Psoas muscle (tissue), 8 donors: ENCODE measurements around the gene SHROOM3. TPM values are rescaled to one million over a fixed set of nuclear protein-coding genes. Genes with fewer than 3 reads are reported as not detected.

Source experiments
- ATAC-seq, 4 donors: fragments of 200-7000 bp; cut with Tn5 transposase; one replicate each; pipeline ENCODE4 v1.9.1; 2020; ENCODE audit warnings: moderate library complexity in 3 of 4, mild to moderate bottlenecking in 2 of 4
- DNase-seq, 2 donors: peaks; one replicate each; pipeline ENCODE4 v3.0.0-alpha.2; 2020
- H3K27ac ChIP-seq: fragments of 200-600 bp; one replicate; pipeline ENCODE4 v1.8.0; 2022
- H3K27me3 ChIP-seq, 3 donors: fragments of 200-600 bp in 1 of 3; one replicate each; pipeline versions ENCODE4 v1.6.1 to v1.8.0; 2013 to 2022; ENCODE audit warnings: low read length in 2 of 3, mild to moderate bottlenecking in 2 of 3, moderate library complexity in 1 of 3; ENCODE audit not compliant: insufficient read depth in 3 of 3
- H3K36me3 ChIP-seq, 2 donors: fragments of 200-600 bp in 1 of 2; one replicate each; pipeline versions ENCODE4 v1.6.1 to v1.8.0; 2013 to 2022; ENCODE audit warnings: low read depth in 1 of 2, mild to moderate bottlenecking in 1 of 2, moderate library complexity in 1 of 2; ENCODE audit not compliant: insufficient read depth in 1 of 2
- H3K4me1 ChIP-seq: fragments of 200-600 bp; one replicate; pipeline ENCODE4 v1.8.0; 2022
- H3K4me3 ChIP-seq: fragments of 200-600 bp; one replicate; pipeline ENCODE4 v1.8.0; 2022; ENCODE audit warnings: mild to moderate bottlenecking
- H3K9me3 ChIP-seq: fragments of 200-600 bp; one replicate; pipeline ENCODE4 v1.8.0; 2022
- WGBS, 3 donors: extraction: QIAGEN DNeasy Blood & Tissue Kit; methylation state at CpG; one replicate each; pipeline versions ENCODE4 v1.1.6 to v1.1.7; 2013; 5-methylcytosine and 5-hydroxymethylcytosine counted together
- intact Hi-C, 2 donors: fragments of 100-400 bp; cut with DNase I; formaldehyde crosslinking; loops; one replicate each; pipeline versions ENCODE4 v1.11.0 to v1.14.2; 2022
- polyA plus RNA-seq, 3 donors: library from polyadenylated mRNA; stranded (reverse); fragments of 200-250 nt; gene quantifications; one replicate each; pipeline ENCODE4 v1.2.3, GENCODE V29; 2013
- total RNA-seq, 4 donors: library from RNA; stranded (reverse); fragmentation: NEBNext Ultra II Directional in 2 of 4; extraction: Animal tissue kit (Norgen Biotek cat#: 25700) in 2 of 4; gene quantifications; one replicate each; pipeline versions ENCODE4 v1.2.1 to v1.2.4, GENCODE V29; 2021 to 2023
- TF ChIP-seq, protein P1 (sequence below): fragments of 200-600 bp; IDR thresholded peaks from one replicate; pipeline ENCODE4 v1.8.0; 2022; ENCODE audit warnings: antibody characterized with exemption
- donor health status: healthy with polysubstance abuse.
- donor health status: DM: no; HTN: no; CAD: no; lungs with moderate emphysema.
- donor health status: Bipolar disorder and iron deficiency.
- donor health status: healthy.
- donor health status: DM: yes; HTN: yes; CAD: no.
- donor health status: DM: no; HTN: no; CAD: no.
- donor health status: DM: no; HTN: no; CAD: no.
- donor health status: DM: yes; HTN: yes; CAD: no.

SHROOM3 gene
- total and polyA plus RNA-seq, 7 donors: 0.01 to 0.79 (median 0.06) TPM

DNA sequence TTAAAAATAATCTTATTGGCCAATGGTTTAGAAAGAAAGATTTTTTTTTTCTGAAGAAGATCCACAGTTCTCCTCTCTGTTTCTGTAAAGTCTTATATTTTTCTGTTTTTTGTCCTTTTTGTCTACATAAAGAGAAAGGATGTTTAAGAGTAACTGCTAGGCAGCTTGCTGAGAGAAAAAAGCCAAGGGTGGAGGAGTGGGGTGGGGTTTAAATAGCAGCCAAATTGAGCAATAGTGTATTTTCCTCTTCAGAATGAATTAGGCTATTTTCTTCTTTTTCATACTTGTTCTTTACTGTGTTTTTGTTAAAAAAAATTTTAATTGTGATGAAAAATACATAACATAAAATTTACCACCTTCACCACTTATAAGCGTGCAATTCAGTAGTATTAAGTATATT lies 238.3 kb downstream of the SHROOM3 start:
- Histone ChIP-seq H3K27ac (no peak overlapping the region), H3K36me3 (no peaks in the 10 kb centered on the region), H3K27me3 (peaks cover 0 to 5% (median 0%) of the 10 kb centered on the region in 3 donors), H3K4me1 (no peaks in the 10 kb centered on the region), H3K4me3 (no peak overlapping the region), H3K9me3 (no peaks in the 10 kb centered on the region)
- TF ChIP-seq, protein P1, sequence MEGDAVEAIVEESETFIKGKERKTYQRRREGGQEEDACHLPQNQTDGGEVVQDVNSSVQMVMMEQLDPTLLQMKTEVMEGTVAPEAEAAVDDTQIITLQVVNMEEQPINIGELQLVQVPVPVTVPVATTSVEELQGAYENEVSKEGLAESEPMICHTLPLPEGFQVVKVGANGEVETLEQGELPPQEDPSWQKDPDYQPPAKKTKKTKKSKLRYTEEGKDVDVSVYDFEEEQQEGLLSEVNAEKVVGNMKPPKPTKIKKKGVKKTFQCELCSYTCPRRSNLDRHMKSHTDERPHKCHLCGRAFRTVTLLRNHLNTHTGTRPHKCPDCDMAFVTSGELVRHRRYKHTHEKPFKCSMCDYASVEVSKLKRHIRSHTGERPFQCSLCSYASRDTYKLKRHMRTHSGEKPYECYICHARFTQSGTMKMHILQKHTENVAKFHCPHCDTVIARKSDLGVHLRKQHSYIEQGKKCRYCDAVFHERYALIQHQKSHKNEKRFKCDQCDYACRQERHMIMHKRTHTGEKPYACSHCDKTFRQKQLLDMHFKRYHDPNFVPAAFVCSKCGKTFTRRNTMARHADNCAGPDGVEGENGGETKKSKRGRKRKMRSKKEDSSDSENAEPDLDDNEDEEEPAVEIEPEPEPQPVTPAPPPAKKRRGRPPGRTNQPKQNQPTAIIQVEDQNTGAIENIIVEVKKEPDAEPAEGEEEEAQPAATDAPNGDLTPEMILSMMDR: no peak
- ATAC-seq (no peak), DNase-seq (no peak)
- WGBS, 3 donors: 97 to 100% (median 98%) methylated on average over 1 of the region's 1 CpG
- intact Hi-C loops: no loop called here

GRCh38 chr4:76674983-76675382 lies 240.0 kb downstream of the SHROOM3 start:
- no peaks in the 10 kb centered on the region for H3K9me3 ChIP-seq
- H3K27ac ChIP-seq: no peak overlapping the region
- intact Hi-C loops: no loop called here
- WGBS, 3 donors: 93 to 96% (median 96%) methylated on average over 3 of the region's 3 CpGs
- ATAC-seq (no peak), DNase-seq (no peak)
- TF ChIP-seq, protein P1: no peak
- H3K4me3 ChIP-seq: no peak overlapping the region
- H3K4me1 ChIP-seq: no peaks in the 10 kb centered on the region
- H3K27me3 ChIP-seq: peaks cover 0 to 5% (median 0%) of the 10 kb centered on the region in 3 donors
- H3K36me3 ChIP-seq: no peaks in the 10 kb centered on the region

- no peak overlapping the region for H3K27ac ChIP-seq
- intact Hi-C loops: no loop called here
- DNase-seq: no peak
Observed at GRCh38 chr4:76677571-76678326, 242.7 kb downstream of the SHROOM3 start.

DNA sequence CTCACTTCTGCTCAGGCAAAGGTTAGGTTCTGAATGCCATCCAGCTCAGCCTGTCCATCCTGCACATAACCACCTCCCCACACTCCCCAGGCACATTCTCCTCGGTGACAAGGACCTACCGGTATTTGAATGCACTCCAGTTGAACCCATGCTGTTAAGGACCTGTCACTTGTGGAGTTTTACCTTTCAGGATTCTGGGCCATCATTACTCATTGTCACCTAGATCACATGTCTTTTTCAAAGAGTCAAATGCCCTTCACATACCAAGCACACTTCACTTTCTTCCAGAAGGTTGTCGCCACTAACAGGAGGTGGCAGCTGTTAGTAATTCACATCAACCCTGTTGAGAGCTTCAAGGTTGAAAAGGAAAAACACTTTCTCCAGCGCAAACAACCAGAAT lies 244.7 kb downstream of the SHROOM3 start:
- ATAC-seq: no peak

More at GRCh38 chr4:76677571-76678326, 242.7 kb downstream of the SHROOM3 start:
- no peak overlapping the region for H3K4me3 ChIP-seq
- no peak for ATAC-seq
- peaks cover 0 to 5% (median 0%) of the 10 kb centered on the region in 3 donors for H3K27me3 ChIP-seq
- no peaks in the 10 kb centered on the region for H3K4me1 ChIP-seq
- TF ChIP-seq, protein P1: no peak
- 88 to 92% (median 88%) methylated on average over 7 of the region's 7 CpGs for WGBS, 3 donors
- no peaks in the 10 kb centered on the region for H3K9me3 ChIP-seq
- H3K36me3 ChIP-seq: no peaks in the 10 kb centered on the region

More for the DNA sequence above, 244.7 kb downstream of the SHROOM3 start:
- no peak for DNase-seq
- Histone ChIP-seq H3K27me3 (peaks cover 0 to 15% (median 0%) of the 10 kb centered on the region in 3 donors), H3K9me3 (no peaks in the 10 kb centered on the region), H3K27ac (no peak overlapping the region), H3K4me1 (no peaks in the 10 kb centered on the region), H3K4me3 (no peak overlapping the region), H3K36me3 (no peaks in the 10 kb centered on the region)
- TF ChIP-seq, protein P1: no peak
- intact Hi-C loops: no loop called here
- WGBS, 3 donors: 76 to 82% (median 80%) methylated on average over 4 of the region's 4 CpGs
